ENCODE data around the gene ZNF664. TPM values are rescaled to one million over a fixed set of nuclear protein-coding genes. Genes with fewer than 3 reads are reported as not detected.

The ZNF664 gene
- polyA plus RNA-seq, 3 donors: 1.5 to 20.9 (median 2.7) TPM

DNA sequence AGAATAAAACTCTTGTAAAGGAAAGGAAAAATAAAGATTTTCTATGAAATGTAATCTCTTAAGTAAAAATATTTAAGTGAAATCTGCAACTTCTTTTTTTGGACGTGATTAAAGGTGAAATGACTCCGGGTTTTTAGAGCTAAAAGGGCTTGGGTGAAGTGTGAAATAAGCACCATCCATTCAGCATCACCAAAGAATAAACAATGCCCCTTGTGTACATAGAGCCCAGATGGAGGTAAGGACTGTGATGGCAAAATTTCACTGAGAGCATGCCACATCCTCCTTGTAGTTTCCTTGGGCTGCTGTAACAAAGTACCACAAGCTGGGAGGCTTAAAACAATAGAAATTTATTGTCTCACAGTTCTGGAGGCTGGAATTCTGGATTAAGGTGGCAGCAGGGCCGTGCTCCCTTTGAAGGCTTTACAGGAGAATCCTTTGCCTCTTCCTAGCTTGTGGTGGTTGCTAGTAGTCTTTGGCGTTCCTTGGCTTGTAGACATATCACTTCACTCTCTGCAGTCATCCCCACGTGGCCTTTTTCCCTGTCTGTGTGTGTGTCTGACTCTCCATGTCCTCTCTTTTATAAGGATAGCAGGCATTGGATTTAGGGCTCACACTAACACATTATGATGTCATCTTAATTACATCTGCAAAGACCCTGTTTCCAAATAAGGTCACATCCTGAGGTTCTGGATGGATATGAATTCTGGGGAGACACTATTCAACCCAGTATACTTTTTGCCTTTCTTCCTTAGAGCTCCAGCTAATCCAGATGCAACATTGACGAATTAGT lies 24.2 kb downstream of the ZNF664 start:
- Mint-ChIP-seq H3K4me1 (no peaks in the 10 kb centered on the region), H3K27me3 (ENCODE audit: low read depth in 3 of 3) (no peaks in the 10 kb centered on the region), H3K36me3 (peaks cover 31 to 36% of the 10 kb centered on the region in 2 donors), H3K9me3 (no peaks in the 10 kb centered on the region), H3K4me3 (no peak overlapping the region), H3K27ac (peak overlapping the region in 1 of 7 donors; percentile 37)
- no peak overlapping the region for H3K4me2 ChIP-seq (replicated peaks; ENCODE audit: extremely low read depth, low read length, poor library complexity, severe bottlenecking)
- H4K20me1 ChIP-seq (ENCODE audit: insufficient read depth, low read length): no peaks in the 10 kb centered on the region
- no peak overlapping the region for H3K9ac ChIP-seq (ENCODE audit: insufficient read depth, low read length, poor library complexity, severe bottlenecking)
- no CpG with 5 or more reads among the region's 6 CpGs for WGBS (ENCODE audit: insufficient coverage)
- TF ChIP-seq, protein P1, sequence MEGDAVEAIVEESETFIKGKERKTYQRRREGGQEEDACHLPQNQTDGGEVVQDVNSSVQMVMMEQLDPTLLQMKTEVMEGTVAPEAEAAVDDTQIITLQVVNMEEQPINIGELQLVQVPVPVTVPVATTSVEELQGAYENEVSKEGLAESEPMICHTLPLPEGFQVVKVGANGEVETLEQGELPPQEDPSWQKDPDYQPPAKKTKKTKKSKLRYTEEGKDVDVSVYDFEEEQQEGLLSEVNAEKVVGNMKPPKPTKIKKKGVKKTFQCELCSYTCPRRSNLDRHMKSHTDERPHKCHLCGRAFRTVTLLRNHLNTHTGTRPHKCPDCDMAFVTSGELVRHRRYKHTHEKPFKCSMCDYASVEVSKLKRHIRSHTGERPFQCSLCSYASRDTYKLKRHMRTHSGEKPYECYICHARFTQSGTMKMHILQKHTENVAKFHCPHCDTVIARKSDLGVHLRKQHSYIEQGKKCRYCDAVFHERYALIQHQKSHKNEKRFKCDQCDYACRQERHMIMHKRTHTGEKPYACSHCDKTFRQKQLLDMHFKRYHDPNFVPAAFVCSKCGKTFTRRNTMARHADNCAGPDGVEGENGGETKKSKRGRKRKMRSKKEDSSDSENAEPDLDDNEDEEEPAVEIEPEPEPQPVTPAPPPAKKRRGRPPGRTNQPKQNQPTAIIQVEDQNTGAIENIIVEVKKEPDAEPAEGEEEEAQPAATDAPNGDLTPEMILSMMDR (IDR thresholded peaks at IDR 0.05): no peak
- H3K36me3 ChIP-seq (replicated peaks in 1 of 2; ENCODE audit: control insufficient read depth in 1 of 2, insufficient read depth in 2 of 2, low read length in 2 of 2): peaks cover 12 to 64% of the 10 kb centered on the region in 2 donors
- intact Hi-C loops (cut with micrococcal nuclease): no loop called here
- H3K27ac ChIP-seq (ENCODE audit: low read depth in 1 of 2, low read length in 2 of 2): no peak overlapping the region
- H3K4me3 ChIP-seq (replicated peaks in 1 of 3; ENCODE audit: low read depth in 2 of 3, low read length in 3 of 3): no peak overlapping the region
- H2AFZ ChIP-seq (ENCODE audit: insufficient read depth, low read depth, low read length, poor library complexity, severe bottlenecking): no peak overlapping the region
- H3K79me2 ChIP-seq (ENCODE audit: insufficient read depth, low read length): no peaks in the 10 kb centered on the region
- H3K27me3 ChIP-seq (ENCODE audit: control insufficient read depth in 2 of 2, insufficient read depth in 2 of 2, low read length in 2 of 2): no peaks in the 10 kb centered on the region
- H3K9me3 ChIP-seq (replicated peaks in 1 of 2; ENCODE audit: control insufficient read depth in 1 of 2, insufficient read depth in 1 of 2, low read length in 2 of 2): no peaks in the 10 kb centered on the region
- H3K4me1 ChIP-seq (ENCODE audit: control insufficient read depth in 1 of 2, insufficient read depth in 2 of 2, low read length in 2 of 2): no peaks in the 10 kb centered on the region
- DNase-seq: no peak

DNA sequence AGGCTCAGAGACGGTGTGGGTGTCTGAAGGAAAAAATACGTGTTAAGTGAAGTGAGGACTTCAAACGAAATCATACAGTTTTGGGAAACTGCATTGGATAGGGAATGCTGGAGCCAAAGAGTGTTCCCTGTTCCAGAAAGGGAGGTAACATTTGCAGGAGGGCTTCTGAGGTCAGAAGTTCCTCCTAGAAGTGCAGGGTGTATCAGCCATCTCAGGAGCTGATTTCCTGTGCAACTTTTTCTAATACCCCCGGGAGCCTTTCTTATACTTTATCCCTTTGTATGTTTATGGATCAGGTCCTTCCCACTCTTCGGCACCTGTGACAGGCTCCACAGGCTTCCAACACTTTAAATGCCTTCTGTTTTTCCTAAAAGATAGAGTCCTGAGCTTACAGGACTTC lies 24.9 kb downstream of the ZNF664 start:
- Histone ChIP-seq H3K4me2 (replicated peaks; ENCODE audit: extremely low read depth, low read length, poor library complexity, severe bottlenecking) (no peak overlapping the region), H4K20me1 (ENCODE audit: insufficient read depth, low read length) (no peaks in the 10 kb centered on the region)

More for the DNA sequence above, 24.9 kb downstream of the ZNF664 start:
- no peak overlapping the region for H3K4me3 Mint-ChIP-seq
- 88% methylated on average over 4 of the region's 5 CpGs for WGBS (ENCODE audit: insufficient coverage)
- TF ChIP-seq, protein P1 (IDR thresholded peaks at IDR 0.05): no peak
- Histone ChIP-seq H3K4me1 (ENCODE audit: control insufficient read depth in 1 of 2, insufficient read depth in 2 of 2, low read length in 2 of 2) (no peaks in the 10 kb centered on the region), H3K9ac (ENCODE audit: insufficient read depth, low read length, poor library complexity, severe bottlenecking) (no peak overlapping the region), H3K4me3 (replicated peaks in 1 of 3; ENCODE audit: low read depth in 2 of 3, low read length in 3 of 3) (no peak overlapping the region), H3K27ac (ENCODE audit: low read depth in 1 of 2, low read length in 2 of 2) (no peak overlapping the region), H3K79me2 (ENCODE audit: insufficient read depth, low read length) (no peaks in the 10 kb centered on the region), H3K9me3 (replicated peaks in 1 of 2; ENCODE audit: control insufficient read depth in 1 of 2, insufficient read depth in 1 of 2, low read length in 2 of 2) (no peaks in the 10 kb centered on the region), H2AFZ (ENCODE audit: insufficient read depth, low read depth, low read length, poor library complexity, severe bottlenecking) (no peak overlapping the region), H3K27me3 (ENCODE audit: control insufficient read depth in 2 of 2, insufficient read depth in 2 of 2, low read length in 2 of 2) (no peaks in the 10 kb centered on the region), H3K36me3 (replicated peaks in 1 of 2; ENCODE audit: control insufficient read depth in 1 of 2, insufficient read depth in 2 of 2, low read length in 2 of 2) (peaks cover 12 to 57% of the 10 kb centered on the region in 2 donors)
- H3K27me3 Mint-ChIP-seq (ENCODE audit: low read depth in 3 of 3): no peaks in the 10 kb centered on the region
- DNase-seq: no peak
- no peaks in the 10 kb centered on the region for H3K9me3 Mint-ChIP-seq
- peaks cover 25 to 32% of the 10 kb centered on the region in 2 donors for H3K36me3 Mint-ChIP-seq
- H3K27ac Mint-ChIP-seq: peak overlapping the region in 1 of 7 donors; percentile 37
- intact Hi-C loops (cut with micrococcal nuclease): no loop called here
- H3K4me1 Mint-ChIP-seq: no peaks in the 10 kb centered on the region
